ENCODE results near the gene ZFR.

DNA sequence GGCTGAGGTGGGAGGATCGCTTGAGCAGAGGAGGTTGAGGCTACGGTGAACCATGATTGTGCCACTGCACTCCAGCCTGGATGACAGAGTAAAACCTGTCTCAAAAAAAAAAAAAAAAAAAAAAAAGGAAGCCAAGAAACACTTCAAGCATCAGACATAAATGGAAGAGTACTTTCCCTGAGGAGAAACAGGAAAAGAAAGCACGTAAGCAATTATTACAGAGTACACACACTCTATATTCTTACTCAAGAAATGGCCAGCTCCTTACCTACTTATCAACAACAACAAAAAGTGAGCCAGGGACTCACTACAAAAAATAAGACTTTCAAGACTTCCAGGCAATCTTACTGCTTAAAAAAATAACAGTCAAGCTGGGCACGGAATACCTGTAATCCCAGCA is 21.8 kb downstream of the ZFR start:
- TF ChIP-seq RFX5 (IDR thresholded peaks at IDR 0.05) (no peak), KDM1A (IDR thresholded peaks at IDR 0.05; ENCODE audit: low read depth) (no peak), EP300 (IDR thresholded peaks at IDR 0.05) (no peak), HDAC2 (IDR thresholded peaks at IDR 0.05) (no peak), KDM5A (IDR thresholded peaks at IDR 0.05) (no peak), ZFP36 (IDR thresholded peaks at IDR 0.05; ENCODE audit: borderline replicate concordance, partially characterized antibody) (no peak), TP53 (CRISPR knock-in tag; IDR thresholded peaks at IDR 0.05) (no peak), POLR2A (IDR thresholded peaks at IDR 0.05; ENCODE audit: low read length) (no peak), RNF2 (IDR thresholded peaks at IDR 0.05; ENCODE audit: borderline replicate concordance, low read depth) (no peak), NR3C1 (IDR thresholded peaks at IDR 0.05) (no peak)
- TF ChIP-seq, protein P1, sequence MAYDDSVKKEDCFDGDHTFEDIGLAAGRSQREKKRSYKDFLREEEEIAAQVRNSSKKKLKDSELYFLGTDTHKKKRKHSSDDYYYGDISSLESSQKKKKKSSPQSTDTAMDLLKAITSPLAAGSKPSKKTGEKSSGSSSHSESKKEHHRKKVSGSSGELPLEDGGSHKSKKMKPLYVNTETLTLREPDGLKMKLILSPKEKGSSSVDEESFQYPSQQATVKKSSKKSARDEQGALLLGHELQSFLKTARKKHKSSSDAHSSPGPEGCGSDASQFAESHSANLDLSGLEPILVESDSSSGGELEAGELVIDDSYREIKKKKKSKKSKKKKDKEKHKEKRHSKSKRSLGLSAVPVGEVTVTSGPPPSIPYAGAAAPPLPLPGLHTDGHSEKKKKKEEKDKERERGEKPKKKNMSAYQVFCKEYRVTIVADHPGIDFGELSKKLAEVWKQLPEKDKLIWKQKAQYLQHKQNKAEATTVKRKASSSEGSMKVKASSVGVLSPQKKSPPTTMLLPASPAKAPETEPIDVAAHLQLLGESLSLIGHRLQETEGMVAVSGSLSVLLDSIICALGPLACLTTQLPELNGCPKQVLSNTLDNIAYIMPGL (CRISPR knock-in tag; IDR thresholded peaks at IDR 0.05; ENCODE audit: borderline replicate concordance): no peak
- TF ChIP-seq, protein P2, sequence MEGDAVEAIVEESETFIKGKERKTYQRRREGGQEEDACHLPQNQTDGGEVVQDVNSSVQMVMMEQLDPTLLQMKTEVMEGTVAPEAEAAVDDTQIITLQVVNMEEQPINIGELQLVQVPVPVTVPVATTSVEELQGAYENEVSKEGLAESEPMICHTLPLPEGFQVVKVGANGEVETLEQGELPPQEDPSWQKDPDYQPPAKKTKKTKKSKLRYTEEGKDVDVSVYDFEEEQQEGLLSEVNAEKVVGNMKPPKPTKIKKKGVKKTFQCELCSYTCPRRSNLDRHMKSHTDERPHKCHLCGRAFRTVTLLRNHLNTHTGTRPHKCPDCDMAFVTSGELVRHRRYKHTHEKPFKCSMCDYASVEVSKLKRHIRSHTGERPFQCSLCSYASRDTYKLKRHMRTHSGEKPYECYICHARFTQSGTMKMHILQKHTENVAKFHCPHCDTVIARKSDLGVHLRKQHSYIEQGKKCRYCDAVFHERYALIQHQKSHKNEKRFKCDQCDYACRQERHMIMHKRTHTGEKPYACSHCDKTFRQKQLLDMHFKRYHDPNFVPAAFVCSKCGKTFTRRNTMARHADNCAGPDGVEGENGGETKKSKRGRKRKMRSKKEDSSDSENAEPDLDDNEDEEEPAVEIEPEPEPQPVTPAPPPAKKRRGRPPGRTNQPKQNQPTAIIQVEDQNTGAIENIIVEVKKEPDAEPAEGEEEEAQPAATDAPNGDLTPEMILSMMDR (IDR thresholded peaks at IDR 0.05): no peak
- TF ChIP-seq, protein P3, sequence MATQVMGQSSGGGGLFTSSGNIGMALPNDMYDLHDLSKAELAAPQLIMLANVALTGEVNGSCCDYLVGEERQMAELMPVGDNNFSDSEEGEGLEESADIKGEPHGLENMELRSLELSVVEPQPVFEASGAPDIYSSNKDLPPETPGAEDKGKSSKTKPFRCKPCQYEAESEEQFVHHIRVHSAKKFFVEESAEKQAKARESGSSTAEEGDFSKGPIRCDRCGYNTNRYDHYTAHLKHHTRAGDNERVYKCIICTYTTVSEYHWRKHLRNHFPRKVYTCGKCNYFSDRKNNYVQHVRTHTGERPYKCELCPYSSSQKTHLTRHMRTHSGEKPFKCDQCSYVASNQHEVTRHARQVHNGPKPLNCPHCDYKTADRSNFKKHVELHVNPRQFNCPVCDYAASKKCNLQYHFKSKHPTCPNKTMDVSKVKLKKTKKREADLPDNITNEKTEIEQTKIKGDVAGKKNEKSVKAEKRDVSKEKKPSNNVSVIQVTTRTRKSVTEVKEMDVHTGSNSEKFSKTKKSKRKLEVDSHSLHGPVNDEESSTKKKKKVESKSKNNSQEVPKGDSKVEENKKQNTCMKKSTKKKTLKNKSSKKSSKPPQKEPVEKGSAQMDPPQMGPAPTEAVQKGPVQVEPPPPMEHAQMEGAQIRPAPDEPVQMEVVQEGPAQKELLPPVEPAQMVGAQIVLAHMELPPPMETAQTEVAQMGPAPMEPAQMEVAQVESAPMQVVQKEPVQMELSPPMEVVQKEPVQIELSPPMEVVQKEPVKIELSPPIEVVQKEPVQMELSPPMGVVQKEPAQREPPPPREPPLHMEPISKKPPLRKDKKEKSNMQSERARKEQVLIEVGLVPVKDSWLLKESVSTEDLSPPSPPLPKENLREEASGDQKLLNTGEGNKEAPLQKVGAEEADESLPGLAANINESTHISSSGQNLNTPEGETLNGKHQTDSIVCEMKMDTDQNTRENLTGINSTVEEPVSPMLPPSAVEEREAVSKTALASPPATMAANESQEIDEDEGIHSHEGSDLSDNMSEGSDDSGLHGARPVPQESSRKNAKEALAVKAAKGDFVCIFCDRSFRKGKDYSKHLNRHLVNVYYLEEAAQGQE (IDR thresholded peaks at IDR 0.05): no peak
- TF ChIP-seq, protein P4, sequence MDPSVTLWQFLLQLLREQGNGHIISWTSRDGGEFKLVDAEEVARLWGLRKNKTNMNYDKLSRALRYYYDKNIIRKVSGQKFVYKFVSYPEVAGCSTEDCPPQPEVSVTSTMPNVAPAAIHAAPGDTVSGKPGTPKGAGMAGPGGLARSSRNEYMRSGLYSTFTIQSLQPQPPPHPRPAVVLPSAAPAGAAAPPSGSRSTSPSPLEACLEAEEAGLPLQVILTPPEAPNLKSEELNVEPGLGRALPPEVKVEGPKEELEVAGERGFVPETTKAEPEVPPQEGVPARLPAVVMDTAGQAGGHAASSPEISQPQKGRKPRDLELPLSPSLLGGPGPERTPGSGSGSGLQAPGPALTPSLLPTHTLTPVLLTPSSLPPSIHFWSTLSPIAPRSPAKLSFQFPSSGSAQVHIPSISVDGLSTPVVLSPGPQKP (IDR thresholded peaks at IDR 0.05; ENCODE audit: low read depth, low read length): no peak

All from A549 (cell line).